ENCODE measurements around the gene PPP4R3B. TPM values are rescaled to one million over a fixed set of nuclear protein-coding genes. Genes with fewer than 3 reads are reported as not detected.
A peak's percentile ranks its signal among the peaks of the same experiment; 100 is the strongest.

Gene PPP4R3B
- polyA plus RNA-seq, 1 of the 3 experiments (the other 2 are of a cell fraction): 9.3 TPM

GRCh38 chr2:55518841-55519165 is 98.6 kb downstream of the PPP4R3B start:
- Histone ChIP-seq H3K4me2 (peak overlapping the region; percentile 92), H3K9me3 (no peaks in the 10 kb centered on the region), H4K20me1 (ENCODE audit: insufficient read depth) (no peaks in the 10 kb centered on the region), H3K4me1 (ENCODE audit: control insufficient read depth in 1 of 2, insufficient read depth in 2 of 2, low read depth in 1 of 2, low read length in 1 of 2) (peaks cover 0 to 2% of the 10 kb centered on the region in 2 experiments; a peak in 2 of 4 replicates), H3K79me2 (ENCODE audit: insufficient read depth) (peaks cover 28% of the 10 kb centered on the region), H3K27ac (ENCODE audit: low read depth in 2 of 2, low read length in 1 of 2) (peak overlapping the region; percentile 34 to 82), H3K9ac (peak overlapping the region; percentile 71), H2AFZ (ENCODE audit: low read depth) (peak overlapping the region; percentile 99), H3K9me2 (0 out of 2 replicates have a peak, but pooled peaks cover under 1% of the 10 kb centered on the region), H3K4me3 (ENCODE audit: low read depth in 2 of 2, low read length in 1 of 2) (peak overlapping the region; percentile 81 to 98), H3F3A (replicated peaks; ENCODE audit: insufficient read depth) (no peaks in the 10 kb centered on the region), H3K27me3 (ENCODE audit: insufficient read depth) (no peaks in the 10 kb centered on the region), H3K36me3 (replicated peaks in 1 of 2; ENCODE audit: control insufficient read depth in 1 of 2, insufficient read depth in 2 of 2, low read length in 1 of 2) (peaks cover 2 to 13% of the 10 kb centered on the region in 2 experiments)
- WGBS (ENCODE audit: low lambda C conversion rate): 9% methylated on average over 9 of the region's 9 CpGs
- CTCF ChIA-PET: interaction anchor here (1.3 to 1.7 kb wide), 3 partner anchors 10 to 87 kb away, joined by 3 to 6 read pairs (median 4); no protein-coding TSS in a partner anchor
- 0 out of 2 replicates have a peak, but pooled peaks have one; percentile 5 for TF ChIP-seq POLR2AphosphoS5 (IDR thresholded peaks at IDR 0.05; ENCODE audit: low read depth, low read length)
- TF ChIP-seq EZH2phosphoT487 (IDR thresholded peaks at IDR 0.05; ENCODE audit: borderline replicate concordance, low read depth): no peak
- POLR2A ChIA-PET: interaction anchor here (0.9 to 1.5 kb wide), 4 partner anchors 14 to 286 kb away, joined by 3 to 4 read pairs (median 3); partner anchors contain the start of genes CLHC1 and RPS27A
- peak; percentile 55 for DNase-seq

- DNase-seq: peak; percentile 50
- WGBS (ENCODE audit: low lambda C conversion rate): 30% methylated on average over 7 of the region's 7 CpGs
- Histone ChIP-seq H2AFZ (ENCODE audit: low read depth) (peak overlapping the region; percentile 39; the same call in 1 of the 2 replicates), H3K4me1 (ENCODE audit: control insufficient read depth in 1 of 2, insufficient read depth in 2 of 2, low read depth in 1 of 2, low read length in 1 of 2) (no peaks in the 10 kb centered on the region), H3K4me3 (ENCODE audit: low read depth in 2 of 2, low read length in 1 of 2) (no peak overlapping the region), H3K36me3 (replicated peaks in 1 of 2; ENCODE audit: control insufficient read depth in 1 of 2, insufficient read depth in 2 of 2, low read length in 1 of 2) (no peaks in the 10 kb centered on the region), H3K27ac (ENCODE audit: low read depth in 2 of 2, low read length in 1 of 2) (no peak overlapping the region), H3K79me2 (ENCODE audit: insufficient read depth) (no peaks in the 10 kb centered on the region), H4K20me1 (ENCODE audit: insufficient read depth) (no peaks in the 10 kb centered on the region), H3K9me3 (no peaks in the 10 kb centered on the region), H3K9ac (no peak overlapping the region), H3F3A (replicated peaks; ENCODE audit: insufficient read depth) (no peaks in the 10 kb centered on the region), H3K4me2 (no peak overlapping the region), H3K9me2 (peaks cover 5% of the 10 kb centered on the region; the same call in 1 of the 2 replicates), H3K27me3 (ENCODE audit: insufficient read depth) (no peaks in the 10 kb centered on the region)
- ChIA-PET CTCF (interaction anchor here (0.6 to 0.7 kb wide), 3 partner anchors 11 to 91 kb away, joined by 3 to 4 read pairs (median 3); no protein-coding TSS in a partner anchor), POLR2A (no interaction called here)
- TF ChIP-seq CTCF (IDR thresholded peaks at IDR 0.05) (peak; percentile 72), RAD21 (IDR thresholded peaks at IDR 0.05; ENCODE audit: low read length) (peak; percentile 61), NRF1 (IDR thresholded peaks at IDR 0.05; ENCODE audit: low read depth, low read length) (no peak), TAF1 (IDR thresholded peaks at IDR 0.05; ENCODE audit: borderline replicate concordance, low read depth, low read length) (no peak), FOXJ3 (CRISPR knock-in tag; IDR thresholded peaks at IDR 0.05) (no peak), TEAD4 (IDR thresholded peaks at IDR 0.05; ENCODE audit: borderline replicate concordance, insufficient read depth) (no peak), ZBTB33 (IDR thresholded peaks at IDR 0.05; ENCODE audit: borderline replicate concordance, low read depth) (no peak), RCOR1 (IDR thresholded peaks at IDR 0.05; ENCODE audit: low read length) (no peak), IRF3 (IDR thresholded peaks at IDR 0.05; ENCODE audit: low read depth, low read length) (no peak), REST (IDR thresholded peaks at IDR 0.05; ENCODE audit: low read depth, low read length) (no peak), SMC3 (IDR thresholded peaks at IDR 0.05; ENCODE audit: low read depth, low read length) (peak; percentile 59), TCF12 (IDR thresholded peaks at IDR 0.05) (no peak), NFIC (IDR thresholded peaks at IDR 0.05; ENCODE audit: borderline replicate concordance) (no peak), MEF2A (IDR thresholded peaks at IDR 0.05; ENCODE audit: borderline replicate concordance, low read depth) (no peak), GABPA (IDR thresholded peaks at IDR 0.05; ENCODE audit: low read depth) (no peak), FOXM1 (IDR thresholded peaks at IDR 0.05; ENCODE audit: low read depth) (no peak), MXI1 (IDR thresholded peaks at IDR 0.05; ENCODE audit: low read depth, low read length) (no peak)
Observed at GRCh38 chr2:55511508-55512124, 105.8 kb downstream of the PPP4R3B start.
